Measurements from ENCODE around the gene RIMS4.

- TF ChIP-seq, protein P1, sequence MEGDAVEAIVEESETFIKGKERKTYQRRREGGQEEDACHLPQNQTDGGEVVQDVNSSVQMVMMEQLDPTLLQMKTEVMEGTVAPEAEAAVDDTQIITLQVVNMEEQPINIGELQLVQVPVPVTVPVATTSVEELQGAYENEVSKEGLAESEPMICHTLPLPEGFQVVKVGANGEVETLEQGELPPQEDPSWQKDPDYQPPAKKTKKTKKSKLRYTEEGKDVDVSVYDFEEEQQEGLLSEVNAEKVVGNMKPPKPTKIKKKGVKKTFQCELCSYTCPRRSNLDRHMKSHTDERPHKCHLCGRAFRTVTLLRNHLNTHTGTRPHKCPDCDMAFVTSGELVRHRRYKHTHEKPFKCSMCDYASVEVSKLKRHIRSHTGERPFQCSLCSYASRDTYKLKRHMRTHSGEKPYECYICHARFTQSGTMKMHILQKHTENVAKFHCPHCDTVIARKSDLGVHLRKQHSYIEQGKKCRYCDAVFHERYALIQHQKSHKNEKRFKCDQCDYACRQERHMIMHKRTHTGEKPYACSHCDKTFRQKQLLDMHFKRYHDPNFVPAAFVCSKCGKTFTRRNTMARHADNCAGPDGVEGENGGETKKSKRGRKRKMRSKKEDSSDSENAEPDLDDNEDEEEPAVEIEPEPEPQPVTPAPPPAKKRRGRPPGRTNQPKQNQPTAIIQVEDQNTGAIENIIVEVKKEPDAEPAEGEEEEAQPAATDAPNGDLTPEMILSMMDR (IDR thresholded peaks at IDR 0.05; ENCODE audit: borderline replicate concordance, extremely low read depth, low read length, poor library complexity, severe bottlenecking): no peak
- no peak for TF ChIP-seq EZH2 (IDR thresholded peaks at IDR 0.05; ENCODE audit: borderline replicate concordance, low read depth, low read length, severe bottlenecking)
Observed at GRCh38 chr20:44771172-44771535, 39.2 kb downstream of the RIMS4 start.

All from DND-41 (cell line).